H1 (cell line): ENCODE measurements around the gene SCARF1. TPM values are rescaled to one million over a fixed set of nuclear protein-coding genes. Genes with fewer than 3 reads are reported as not detected.

ENCODE experiments used
- JUN ChIP-seq: IDR thresholded peaks from 2 replicates; pipeline ENCODE4 v1.6.1; 2011; ENCODE audit warnings: low read depth, mild to moderate bottlenecking, improper control_type of control experiment, low read length
- NANOG ChIP-seq: IDR thresholded peaks from 2 replicates; pipeline ENCODE4 v1.6.1; 2011; ENCODE audit warnings: low read length, low read depth, mild to moderate bottlenecking, inconsistent platforms; ENCODE audit not compliant: insufficient read depth, poor library complexity, severe bottlenecking
- TCF12 ChIP-seq: IDR thresholded peaks from 2 replicates; pipeline ENCODE4 v1.6.1; 2011; ENCODE audit warnings: low read depth, mild to moderate bottlenecking, low read length
- polyA plus RNA-seq, 7 experiments: library from polyadenylated mRNA; depleted of rRNA in 3 of 7; stranded (reverse) in 5 of 7; unstranded in 2 of 7; fragments of >200 nt in 5 of 7; fragments of 200-250 nt in 2 of 7; gene quantifications; 1 replicate in 5 of 7; 2 replicates in 1 of 7; 4 replicates in 1 of 7; pipeline versions ENCODE4 v1.2.1 to v1.2.3, GENCODE V29; 2011 to 2013; ENCODE audit warnings: missing spikeins in 2 of 7, mixed read lengths in 2 of 7
- total RNA-seq: library from RNA; stranded (reverse); fragmentation: NEBNext Ultra II Directional; extraction: Animal tissue kit (Norgen Biotek cat#: 25700); gene quantifications from 2 replicates; pipeline ENCODE4 v1.2.1, GENCODE V29; 2021
- TF ChIP-seq, protein P1 (sequence below): IDR thresholded peaks from 2 replicates; pipeline ENCODE4 v1.6.1; 2012; ENCODE audit warnings: low read length, inconsistent platforms
- TF ChIP-seq, protein P2 (sequence below): IDR thresholded peaks from 2 replicates; pipeline ENCODE4 v1.6.1; 2012; ENCODE audit warnings: inconsistent platforms
- TF ChIP-seq, protein P3 (sequence below): IDR thresholded peaks from 2 replicates; pipeline ENCODE4 v1.6.1; 2011; ENCODE audit warnings: low read length, improper control_type of control experiment

The SCARF1 gene
- total and polyA plus RNA-seq, 2 of the 8 experiments (the other 6 are each of a cell fraction or from before 2014, with no cell fraction given) = 1.1 to 1.6 TPM

DNA sequence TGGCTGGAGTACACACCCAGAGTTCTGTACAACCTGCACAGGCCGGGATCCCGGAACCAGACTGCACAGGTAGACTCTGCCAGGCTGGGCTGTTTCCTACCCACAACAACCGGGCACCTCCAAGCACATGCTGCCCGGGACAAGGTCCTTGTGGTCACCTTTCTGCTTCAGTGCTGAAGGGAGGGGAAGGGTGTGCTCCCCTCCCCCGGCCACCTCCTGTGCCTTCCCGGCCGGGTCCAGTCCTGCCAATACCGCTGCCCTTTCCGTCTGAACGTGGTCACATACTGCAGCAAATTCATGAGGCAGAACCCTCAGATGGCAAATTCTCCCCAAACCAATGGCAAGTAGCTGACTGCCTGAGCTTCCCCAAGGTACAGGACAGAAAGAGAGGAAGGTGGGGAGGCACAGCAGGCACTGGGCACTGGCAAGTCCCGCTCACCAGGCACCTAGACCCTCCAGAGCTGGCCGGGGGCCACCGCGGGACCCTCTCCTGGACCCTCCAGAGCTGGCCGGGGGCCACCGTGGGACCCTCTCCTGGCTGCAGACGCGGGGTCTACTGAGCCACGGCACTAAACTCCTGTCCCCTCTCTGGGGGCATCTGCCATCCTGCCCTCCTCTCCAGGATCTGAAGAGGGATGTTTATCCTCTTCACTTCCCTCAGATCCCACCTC is 39.7 kb downstream of the SCARF1 start (continued):
- TF ChIP-seq, protein P1, sequence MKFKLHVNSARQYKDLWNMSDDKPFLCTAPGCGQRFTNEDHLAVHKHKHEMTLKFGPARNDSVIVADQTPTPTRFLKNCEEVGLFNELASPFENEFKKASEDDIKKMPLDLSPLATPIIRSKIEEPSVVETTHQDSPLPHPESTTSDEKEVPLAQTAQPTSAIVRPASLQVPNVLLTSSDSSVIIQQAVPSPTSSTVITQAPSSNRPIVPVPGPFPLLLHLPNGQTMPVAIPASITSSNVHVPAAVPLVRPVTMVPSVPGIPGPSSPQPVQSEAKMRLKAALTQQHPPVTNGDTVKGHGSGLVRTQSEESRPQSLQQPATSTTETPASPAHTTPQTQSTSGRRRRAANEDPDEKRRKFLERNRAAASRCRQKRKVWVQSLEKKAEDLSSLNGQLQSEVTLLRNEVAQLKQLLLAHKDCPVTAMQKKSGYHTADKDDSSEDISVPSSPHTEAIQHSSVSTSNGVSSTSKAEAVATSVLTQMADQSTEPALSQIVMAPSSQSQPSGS = no peak
- TF ChIP-seq TCF12 (no peak), NANOG (no peak), JUN (no peak)
- TF ChIP-seq, protein P2, sequence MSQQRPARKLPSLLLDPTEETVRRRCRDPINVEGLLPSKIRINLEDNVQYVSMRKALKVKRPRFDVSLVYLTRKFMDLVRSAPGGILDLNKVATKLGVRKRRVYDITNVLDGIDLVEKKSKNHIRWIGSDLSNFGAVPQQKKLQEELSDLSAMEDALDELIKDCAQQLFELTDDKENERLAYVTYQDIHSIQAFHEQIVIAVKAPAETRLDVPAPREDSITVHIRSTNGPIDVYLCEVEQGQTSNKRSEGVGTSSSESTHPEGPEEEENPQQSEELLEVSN = no peak
- TF ChIP-seq, protein P3, sequence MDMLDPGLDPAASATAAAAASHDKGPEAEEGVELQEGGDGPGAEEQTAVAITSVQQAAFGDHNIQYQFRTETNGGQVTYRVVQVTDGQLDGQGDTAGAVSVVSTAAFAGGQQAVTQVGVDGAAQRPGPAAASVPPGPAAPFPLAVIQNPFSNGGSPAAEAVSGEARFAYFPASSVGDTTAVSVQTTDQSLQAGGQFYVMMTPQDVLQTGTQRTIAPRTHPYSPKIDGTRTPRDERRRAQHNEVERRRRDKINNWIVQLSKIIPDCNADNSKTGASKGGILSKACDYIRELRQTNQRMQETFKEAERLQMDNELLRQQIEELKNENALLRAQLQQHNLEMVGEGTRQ = no peak
